ENCODE results near the gene UGCG. TPM values are rescaled to one million over a fixed set of nuclear protein-coding genes. Genes with fewer than 3 reads are reported as not detected.

Gene UGCG
- total RNA-seq, 1 experiment from 2014 or later: 23.3 TPM

DNA sequence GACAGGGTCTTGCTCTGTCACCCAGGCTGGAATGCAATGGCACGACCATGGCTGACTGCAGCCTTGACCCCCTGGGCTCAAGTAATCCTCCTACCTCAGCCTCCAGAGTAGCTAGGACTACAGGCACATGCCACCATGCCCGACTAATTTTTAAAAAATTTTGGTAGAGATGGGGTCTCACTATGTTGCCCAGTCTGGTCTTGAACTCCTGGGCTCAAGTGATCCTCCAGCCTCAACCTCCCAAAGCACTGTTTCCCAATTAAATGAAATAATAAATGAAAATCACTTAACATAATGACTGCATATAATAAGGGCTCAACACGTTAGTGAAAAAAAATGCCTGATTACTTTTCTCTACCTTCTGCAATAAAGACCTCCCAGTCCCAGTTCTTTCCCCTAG is 71.0 kb downstream of the UGCG start:
- Histone ChIP-seq H2BK20ac (ENCODE audit: low read depth, low read length, poor library complexity, severe bottlenecking) (no peak overlapping the region), H2BK120ac (ENCODE audit: low read depth, low read length, poor library complexity, severe bottlenecking) (no peak overlapping the region), H3K9ac (ENCODE audit: extremely low read depth, insufficient read length, low read length) (no peak overlapping the region), H4K8ac (replicated peaks; ENCODE audit: insufficient read length, low read depth, low read length) (no peak overlapping the region), H3K27ac (ENCODE audit: insufficient read length, low read depth, low read length) (no peak overlapping the region), H2BK12ac (ENCODE audit: insufficient read length, low read depth, low read length) (no peak overlapping the region), H3K9me3 (ENCODE audit: control insufficient read depth, low read depth, low read length) (no peaks in the 10 kb centered on the region), H3K23ac (ENCODE audit: insufficient read length, low read depth, low read length) (no peak overlapping the region), H2AFZ (ENCODE audit: low read length) (no peak overlapping the region), H3K4me2 (ENCODE audit: insufficient read depth, insufficient read length, low read length) (no peak overlapping the region), H2AK5ac (ENCODE audit: insufficient read length, low read length) (no peak overlapping the region), H3K56ac (ENCODE audit: insufficient read length, low read depth, low read length) (no peak overlapping the region), H4K91ac (ENCODE audit: insufficient read length, low read depth, low read length) (no peak overlapping the region), H3K14ac (ENCODE audit: insufficient read depth, low read length) (no peak overlapping the region), H3K27me3 (ENCODE audit: insufficient read depth, low read length) (no peaks in the 10 kb centered on the region; the same call in 1 of the 2 replicates), H3K23me2 (ENCODE audit: insufficient read length, low read depth, low read length, poor library complexity, severe bottlenecking) (no peaks in the 10 kb centered on the region), H3K79me2 (ENCODE audit: insufficient read depth, low read length) (no peaks in the 10 kb centered on the region), H2BK15ac (ENCODE audit: low read depth, low read length) (no peak overlapping the region), H3T11ph (ENCODE audit: low read length) (no peak overlapping the region), H3K4ac (ENCODE audit: low read depth, low read length) (no peak overlapping the region), H3K79me1 (ENCODE audit: insufficient read depth, low read depth, low read length, poor library complexity, severe bottlenecking) (no peaks in the 10 kb centered on the region), H2BK5ac (ENCODE audit: insufficient read length, low read length) (no peak overlapping the region), H4K5ac (ENCODE audit: insufficient read length, low read depth, low read length) (no peak overlapping the region), H3K4me1 (ENCODE audit: insufficient read depth, low read length) (no peaks in the 10 kb centered on the region), H3K18ac (ENCODE audit: insufficient read length, low read depth, low read length) (no peak overlapping the region), H4K20me1 (ENCODE audit: control insufficient read depth, insufficient read depth, insufficient read length) (no peaks in the 10 kb centered on the region)
- Mint-ChIP-seq H3K4me1 (no peaks in the 10 kb centered on the region), H3K27ac (no peak overlapping the region), H3K27me3 (ENCODE audit: low read depth) (no peaks in the 10 kb centered on the region; the same call in 1 of the 2 replicates), H3K36me3 (ENCODE audit: insufficient read depth in 1 of 3, low read depth in 3 of 3) (no peaks in the 10 kb centered on the region), H3K9me3 (no peaks in the 10 kb centered on the region), H3K4me3 (no peak overlapping the region)
- DNase-seq: no peak
- TF ChIP-seq, protein P1, sequence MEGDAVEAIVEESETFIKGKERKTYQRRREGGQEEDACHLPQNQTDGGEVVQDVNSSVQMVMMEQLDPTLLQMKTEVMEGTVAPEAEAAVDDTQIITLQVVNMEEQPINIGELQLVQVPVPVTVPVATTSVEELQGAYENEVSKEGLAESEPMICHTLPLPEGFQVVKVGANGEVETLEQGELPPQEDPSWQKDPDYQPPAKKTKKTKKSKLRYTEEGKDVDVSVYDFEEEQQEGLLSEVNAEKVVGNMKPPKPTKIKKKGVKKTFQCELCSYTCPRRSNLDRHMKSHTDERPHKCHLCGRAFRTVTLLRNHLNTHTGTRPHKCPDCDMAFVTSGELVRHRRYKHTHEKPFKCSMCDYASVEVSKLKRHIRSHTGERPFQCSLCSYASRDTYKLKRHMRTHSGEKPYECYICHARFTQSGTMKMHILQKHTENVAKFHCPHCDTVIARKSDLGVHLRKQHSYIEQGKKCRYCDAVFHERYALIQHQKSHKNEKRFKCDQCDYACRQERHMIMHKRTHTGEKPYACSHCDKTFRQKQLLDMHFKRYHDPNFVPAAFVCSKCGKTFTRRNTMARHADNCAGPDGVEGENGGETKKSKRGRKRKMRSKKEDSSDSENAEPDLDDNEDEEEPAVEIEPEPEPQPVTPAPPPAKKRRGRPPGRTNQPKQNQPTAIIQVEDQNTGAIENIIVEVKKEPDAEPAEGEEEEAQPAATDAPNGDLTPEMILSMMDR (conservative IDR thresholded peaks at IDR 0.05): no peak
- no CpG with 5 or more reads among the region's 3 CpGs for WGBS (ENCODE audit: extremely low coverage, insufficient read length, low lambda C conversion rate)

Measured in H9 (cell line).